Common myeloid progenitor, CD34-positive (primary cell): Measurements from ENCODE around the gene FRY.
"Not testable (repeated sequence)": the region's sequence is repeated elsewhere in the genome, so short reads cannot be mapped to it uniquely, and the experiment has no call there.

Source experiments
- CTCF ChIA-PET: fragments of 350-600 bp; sonication (Branson Sonifier 250); formaldehyde crosslinking; loops from one replicate; lab custom pipeline; 2021; ENCODE audit warnings: antibody characterized with exemption; lab: Charles Lee
- POLR2A ChIA-PET: fragments of 350-600 bp; sonication (Branson Sonifier 250); formaldehyde crosslinking; loops from one replicate; lab custom pipeline; 2021; ENCODE audit warnings: antibody characterized with exemption; lab: Charles Lee
- DNase-seq, 3 donors: peaks; one replicate each; pipeline versions ENCODE4 v3.0.0 to v3.0.0-alpha.2; 2013
- H3K27ac ChIP-seq, 2 experiments: 1 replicate in 1 of 2; 2 replicates in 1 of 2; pipeline ENCODE4 v1.7.0; 2013; ENCODE audit warnings: inconsistent platforms in 2 of 2, low read length in 2 of 2, mild to moderate bottlenecking in 2 of 2, low read depth in 1 of 2, moderate library complexity in 1 of 2; ENCODE audit not compliant: severe bottlenecking in 2 of 2, insufficient read depth in 1 of 2, poor library complexity in 1 of 2
- H3K27me3 ChIP-seq, 5 experiments: replicated peaks in 2 of 5; 1 replicate in 3 of 5; 2 replicates in 2 of 5; pipeline versions ENCODE4 v1.6.1 to v1.7.0; 2013; ENCODE audit warnings: low read length in 4 of 5, mild to moderate bottlenecking in 2 of 5, moderate library complexity in 2 of 5, inconsistent platforms in 1 of 5; ENCODE audit not compliant: insufficient read depth in 5 of 5, control insufficient read depth in 4 of 5
- H3K36me3 ChIP-seq, 4 experiments: 1 replicate in 2 of 4; 2 replicates in 2 of 4; pipeline versions ENCODE4 v1.6.1 to v1.7.0; 2013; ENCODE audit warnings: low read length in 3 of 4, control low read depth in 1 of 4, mild to moderate bottlenecking in 1 of 4; ENCODE audit not compliant: control insufficient read depth in 4 of 4, insufficient read depth in 4 of 4
- H3K4me1 ChIP-seq, 4 experiments: 1 replicate in 3 of 4; 2 replicates in 1 of 4; pipeline versions ENCODE4 v1.6.1 to v1.7.1; 2013; ENCODE audit warnings: low read length in 3 of 4, mild to moderate bottlenecking in 3 of 4, control low read depth in 1 of 4, inconsistent platforms in 1 of 4, moderate library complexity in 1 of 4; ENCODE audit not compliant: control insufficient read depth in 4 of 4, insufficient read depth in 4 of 4; ENCODE audit errors: control extremely low read depth in 1 of 4
- H3K4me3 ChIP-seq, 7 experiments: 1 replicate in 4 of 7; 2 replicates in 3 of 7; pipeline versions ENCODE4 v1.5.1 to v1.7.0; 2013; ENCODE audit warnings: mild to moderate bottlenecking in 7 of 7, low read length in 6 of 7, moderate library complexity in 6 of 7, inconsistent platforms in 2 of 7, low read depth in 2 of 7, control low read depth in 1 of 7; ENCODE audit not compliant: insufficient read depth in 4 of 7, control insufficient read depth in 1 of 7; ENCODE audit errors: extremely low read depth in 1 of 7
- H3K9me3 ChIP-seq, 5 experiments: 1 replicate in 4 of 5; 2 replicates in 1 of 5; pipeline versions ENCODE4 v1.6.1 to v1.7.1; 2013; ENCODE audit warnings: low read length in 4 of 5, mild to moderate bottlenecking in 2 of 5, inconsistent platforms in 1 of 5, low read depth in 1 of 5, moderate library complexity in 1 of 5; ENCODE audit not compliant: control insufficient read depth in 4 of 5, insufficient read depth in 2 of 5; ENCODE audit errors: control extremely low read depth in 1 of 5
- WGBS: methylation state at CpG from one replicate; pipeline ENCODE4 v1.1.5; 2013; ENCODE audit not compliant: insufficient coverage; 5-methylcytosine and 5-hydroxymethylcytosine counted together

The FRY gene

DNA sequence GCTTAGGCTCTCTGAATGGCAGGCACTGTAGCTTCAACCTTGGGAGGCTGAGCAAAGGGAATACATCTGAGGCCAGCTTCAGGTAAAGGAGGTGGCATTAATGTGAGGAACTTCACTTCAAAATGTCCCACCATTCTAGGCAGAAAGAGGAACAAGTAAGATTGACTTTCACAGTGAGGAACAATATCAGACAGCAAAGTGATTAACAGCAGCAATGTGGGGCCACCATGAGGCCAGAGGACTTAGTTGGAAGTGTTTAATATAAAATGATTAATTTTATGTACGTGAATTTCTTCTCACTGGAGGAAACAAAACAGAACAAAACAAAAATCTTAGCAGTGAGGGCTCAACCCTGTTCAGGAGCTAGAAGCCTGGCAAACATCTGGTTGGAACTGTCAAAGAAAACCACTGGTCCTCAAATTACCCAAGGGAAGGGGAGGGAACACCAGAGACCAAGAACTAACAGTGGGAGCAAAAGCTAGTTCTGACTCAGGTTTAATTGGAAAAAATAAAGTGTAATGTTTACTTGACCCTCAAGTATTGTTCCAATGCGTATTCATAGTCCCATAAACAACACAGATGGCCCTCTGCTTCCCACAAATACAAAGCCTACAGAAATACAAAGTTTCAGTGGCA is 43.9 kb upstream of the FRY start:
- Histone ChIP-seq H3K4me1 (peaks cover under 1 to 12% (median 7%) of the 10 kb centered on the region in 4 experiments), H3K4me3 (no peak overlapping the region), H3K36me3 (no peaks in the 10 kb centered on the region), H3K27me3 (no peaks in the 10 kb centered on the region), H3K27ac (no peak overlapping the region), H3K9me3 (peaks cover 0 to 4% (median 0%) of the 10 kb centered on the region in 5 experiments)
- POLR2A ChIA-PET: no interaction called here
- 100% methylated on average over 1 of the region's 2 CpGs for WGBS
- CTCF ChIA-PET: interaction anchor here (0.9 to 4.4 kb wide), 17 partner anchors 8 to 174 kb away, joined by 3 to 40 read pairs (median 4); no protein-coding TSS in a partner anchor
- DNase-seq: peak; percentile 57 to 88 (median 83)

DNA sequence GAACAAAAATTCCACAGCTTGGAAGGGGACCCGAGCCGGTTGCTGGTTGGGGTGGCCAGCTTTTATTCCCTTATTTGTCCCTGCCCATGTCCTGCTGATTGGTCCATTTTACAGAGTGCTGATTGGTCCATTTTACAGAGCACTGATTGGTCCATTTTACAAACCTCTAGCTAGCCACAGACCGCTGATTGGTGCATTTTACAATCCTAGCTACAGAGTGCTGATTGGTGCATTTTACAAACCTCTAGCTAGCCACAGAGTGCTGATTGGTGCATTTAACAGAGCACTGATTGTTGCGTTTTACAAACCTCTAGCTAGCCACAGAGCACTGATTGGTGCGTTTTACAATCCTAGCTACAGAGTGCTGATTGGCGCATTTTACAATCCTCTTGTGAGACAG is 37.2 kb upstream of the FRY start:
- H3K27me3 ChIP-seq, H3K4me1 ChIP-seq, H3K27ac ChIP-seq, H3K4me3 ChIP-seq, H3K9me3 ChIP-seq, H3K36me3 ChIP-seq, POLR2A ChIA-PET, DNase-seq, CTCF ChIA-PET: not testable (repeated sequence)
- 97% methylated on average over 6 of the region's 6 CpGs for WGBS

- no peak for DNase-seq
- CTCF ChIA-PET: interaction anchor here (1.1 to 1.3 kb wide), 2 partner anchors 9 to 91 kb away, joined by 3 to 5 read pairs; no protein-coding TSS in a partner anchor
- peaks cover 0 to under 1% (median 0%) of the 10 kb centered on the region in 4 experiments for H3K4me1 ChIP-seq
- H3K27ac ChIP-seq: no peak overlapping the region
- H3K36me3 ChIP-seq: no peaks in the 10 kb centered on the region
- H3K9me3 ChIP-seq: no peaks in the 10 kb centered on the region
- no peaks in the 10 kb centered on the region for H3K27me3 ChIP-seq
- WGBS: 0% methylated on average over 1 of the region's 2 CpGs
- POLR2A ChIA-PET: no interaction called here
- H3K4me3 ChIP-seq: no peak overlapping the region
Observed at GRCh38 chr13:31996601-31997000, 35.0 kb upstream of the FRY start.

DNA sequence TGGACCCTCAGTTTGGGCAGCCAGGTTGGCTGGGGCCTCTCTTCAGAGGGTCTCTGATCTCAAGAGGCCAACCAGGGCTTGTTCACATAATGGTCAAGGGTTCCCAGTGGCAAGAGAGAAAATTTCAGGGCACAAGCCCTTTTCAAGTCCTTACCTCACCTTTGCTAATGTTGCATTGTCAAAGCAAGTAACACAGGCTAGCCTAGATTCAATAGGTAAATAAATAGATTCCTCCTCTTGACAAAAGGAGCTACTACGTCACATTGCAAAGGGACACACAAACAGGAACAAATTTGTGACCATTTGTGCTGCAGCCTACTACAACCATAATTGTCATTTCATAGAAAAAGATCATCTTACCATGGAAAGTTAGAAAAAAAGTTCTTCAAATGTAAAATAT is 33.9 kb upstream of the FRY start:
- ChIA-PET POLR2A (interaction anchor here (0.6 kb wide), 1 partner anchor 84 kb away, joined by 11 read pairs; no protein-coding TSS in a partner anchor), CTCF (interaction anchor here (1.2 to 6.7 kb wide), 3 partner anchors 9 to 88 kb away, joined by 3 to 37 read pairs (median 4); no protein-coding TSS in a partner anchor)
- no peak overlapping the region for H3K27ac ChIP-seq
- no peaks in the 10 kb centered on the region for H3K9me3 ChIP-seq
- H3K27me3 ChIP-seq: no peaks in the 10 kb centered on the region
- DNase-seq: no peak
- no peaks in the 10 kb centered on the region for H3K36me3 ChIP-seq
- peaks cover 0 to 2% (median 0%) of the 10 kb centered on the region in 4 experiments for H3K4me1 ChIP-seq
- no peak overlapping the region for H3K4me3 ChIP-seq
- 100% methylated on average over 1 of the region's 1 CpG for WGBS

DNA sequence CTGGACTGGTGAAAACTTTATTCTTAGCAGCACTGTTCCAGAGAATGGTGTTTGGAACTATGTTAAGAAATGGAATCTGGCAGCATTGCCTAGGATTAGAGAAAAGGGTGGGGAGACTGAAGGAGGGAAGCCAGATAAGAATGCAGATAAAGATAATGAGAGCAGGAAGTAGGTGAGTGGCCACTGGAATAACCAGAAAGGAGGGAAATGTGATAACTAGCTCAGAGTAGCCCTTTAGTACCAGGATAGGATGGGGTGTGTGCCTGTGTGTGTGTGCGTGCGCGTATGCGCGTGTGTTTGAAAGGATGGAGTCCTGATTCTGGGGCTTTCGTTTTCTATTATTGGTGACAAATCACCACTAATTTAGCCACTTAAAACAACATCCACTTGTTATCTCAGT is 33.4 kb upstream of the FRY start:
- H3K36me3 ChIP-seq: no peaks in the 10 kb centered on the region
- H3K27ac ChIP-seq: no peak overlapping the region
- ChIA-PET POLR2A (no interaction called here), CTCF (interaction anchor here (1.2 to 6.7 kb wide), 3 partner anchors 10 to 88 kb away, joined by 3 to 37 read pairs (median 4); no protein-coding TSS in a partner anchor)
- peaks cover 0 to 2% (median 0%) of the 10 kb centered on the region in 4 experiments for H3K4me1 ChIP-seq
- WGBS: 100% methylated on average over 1 of the region's 6 CpGs
- no peak for DNase-seq
- H3K9me3 ChIP-seq: no peaks in the 10 kb centered on the region
- no peak overlapping the region for H3K4me3 ChIP-seq
- H3K27me3 ChIP-seq: no peaks in the 10 kb centered on the region

DNA sequence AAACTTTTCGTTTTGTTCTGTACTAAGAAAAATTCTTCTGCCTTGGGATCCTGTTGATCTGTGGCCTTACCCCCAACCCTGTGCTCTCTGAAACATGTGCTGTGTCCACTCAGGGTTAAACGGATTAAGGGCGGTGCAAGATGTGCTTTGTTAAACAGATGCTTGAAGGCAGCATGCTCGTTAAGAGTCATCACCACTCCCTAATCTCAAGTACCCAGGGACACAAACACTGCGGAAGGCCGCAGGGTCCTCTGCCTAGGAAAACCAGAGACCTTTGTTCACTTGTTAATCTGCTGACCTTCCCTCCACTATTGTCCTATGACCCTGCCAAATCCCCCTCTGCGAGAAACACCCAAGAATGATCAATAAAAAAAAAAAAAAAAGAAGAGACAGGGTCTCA is 30.8 kb upstream of the FRY start:
- WGBS: no CpG with 5 or more reads among the region's 7 CpGs
- CTCF ChIA-PET: interaction anchor here (0.9 to 6.7 kb wide), 4 partner anchors 13 to 192 kb away, joined by 3 to 37 read pairs (median 3); no protein-coding TSS in a partner anchor
- POLR2A ChIA-PET, H3K27me3 ChIP-seq, H3K36me3 ChIP-seq, H3K9me3 ChIP-seq, H3K4me3 ChIP-seq, H3K27ac ChIP-seq, DNase-seq, H3K4me1 ChIP-seq: not testable (repeated sequence)

DNA sequence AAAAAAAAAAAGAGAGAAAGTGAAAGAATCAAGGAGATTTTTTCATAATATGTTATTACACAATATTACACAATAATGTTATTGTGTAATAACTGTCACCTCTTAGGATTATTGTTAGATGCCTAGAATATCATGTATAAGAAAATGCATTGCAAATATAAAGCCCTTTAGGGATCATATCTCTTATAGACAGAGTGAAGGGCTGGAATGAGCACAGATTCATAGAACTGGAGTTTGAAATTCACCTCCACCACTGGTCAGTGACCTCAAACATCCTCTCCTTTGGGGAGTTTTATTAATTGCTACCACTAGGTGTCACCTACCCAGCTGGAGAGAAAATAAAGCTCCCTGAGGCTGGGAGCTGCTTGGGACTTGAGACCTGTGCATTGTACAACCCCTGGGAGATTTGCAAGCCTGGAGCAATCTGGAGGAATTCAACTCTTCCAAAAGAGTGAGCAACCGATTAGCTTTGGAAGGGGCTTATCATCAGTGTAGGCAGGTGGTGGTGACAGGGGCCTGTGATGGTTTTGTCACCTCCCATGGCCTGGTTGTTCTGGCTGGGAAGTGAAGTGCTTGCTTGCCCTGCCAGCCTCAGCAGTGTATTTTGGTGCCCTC is 30.3 kb upstream of the FRY start:
- Histone ChIP-seq H3K4me3 (no peak overlapping the region), H3K9me3 (no peaks in the 10 kb centered on the region), H3K36me3 (no peaks in the 10 kb centered on the region), H3K27me3 (no peaks in the 10 kb centered on the region), H3K27ac (no peak overlapping the region), H3K4me1 (peaks cover 0 to 6% (median 1%) of the 10 kb centered on the region in 4 experiments)
- ChIA-PET CTCF (interaction anchor here (0.6 to 6.7 kb wide), 8 partner anchors 13 to 318 kb away, joined by 3 to 37 read pairs (median 3); no protein-coding TSS in a partner anchor), POLR2A (no interaction called here)
- peak; percentile 34 to 62 (median 60) for DNase-seq
- WGBS: no CpG with 5 or more reads among the region's 1 CpG
